Measurements from ENCODE around the gene TRAF4.

The TRAF4 gene

DNA sequence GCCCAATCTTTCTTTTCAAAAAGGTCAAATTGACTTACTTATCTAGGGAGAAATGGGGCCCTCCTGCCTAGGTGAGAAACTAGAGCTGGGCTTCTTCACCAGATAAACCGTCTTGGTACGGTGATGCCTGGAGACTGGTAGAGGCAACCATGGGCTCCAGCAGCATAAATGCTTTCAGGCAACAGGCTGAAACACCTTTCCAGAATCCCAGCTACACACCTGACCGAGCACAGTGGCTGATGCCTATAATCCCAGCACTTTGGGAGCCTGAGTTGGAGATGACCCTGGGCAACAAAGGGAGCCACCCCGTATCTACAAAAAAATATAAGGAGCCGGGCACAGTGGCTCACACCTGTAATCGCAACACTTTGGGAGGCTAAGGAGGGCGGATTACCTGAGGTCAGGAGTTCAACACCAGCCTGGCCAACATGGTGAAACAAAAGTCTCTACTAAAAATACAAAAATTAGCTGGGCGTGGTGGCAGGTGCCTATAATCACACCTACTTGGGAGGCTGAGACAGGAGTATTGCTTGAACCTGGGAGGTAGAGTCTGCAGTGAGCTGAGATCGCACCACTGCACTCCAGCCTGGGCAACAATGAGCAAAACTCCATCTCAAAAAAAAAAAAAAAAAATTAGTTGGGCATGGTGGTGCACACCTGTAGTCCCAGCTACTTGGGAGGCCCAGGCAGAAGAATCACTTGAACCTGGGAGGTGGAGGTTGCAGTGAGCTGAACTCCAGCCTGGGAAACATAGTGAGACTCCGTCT, 8.0 kb downstream of the TRAF4 start:
- Histone ChIP-seq H3K4me3 (replicated peaks; ENCODE audit: low read depth, low read length) (no peak overlapping the region), H3K36me3 (ENCODE audit: control insufficient read depth, insufficient read depth, low read length) (peaks cover 33% of the 10 kb centered on the region), H3K27me3 (replicated peaks; ENCODE audit: control insufficient read depth, insufficient read depth, low read length) (no peaks in the 10 kb centered on the region)
- TF ChIP-seq, protein P1, sequence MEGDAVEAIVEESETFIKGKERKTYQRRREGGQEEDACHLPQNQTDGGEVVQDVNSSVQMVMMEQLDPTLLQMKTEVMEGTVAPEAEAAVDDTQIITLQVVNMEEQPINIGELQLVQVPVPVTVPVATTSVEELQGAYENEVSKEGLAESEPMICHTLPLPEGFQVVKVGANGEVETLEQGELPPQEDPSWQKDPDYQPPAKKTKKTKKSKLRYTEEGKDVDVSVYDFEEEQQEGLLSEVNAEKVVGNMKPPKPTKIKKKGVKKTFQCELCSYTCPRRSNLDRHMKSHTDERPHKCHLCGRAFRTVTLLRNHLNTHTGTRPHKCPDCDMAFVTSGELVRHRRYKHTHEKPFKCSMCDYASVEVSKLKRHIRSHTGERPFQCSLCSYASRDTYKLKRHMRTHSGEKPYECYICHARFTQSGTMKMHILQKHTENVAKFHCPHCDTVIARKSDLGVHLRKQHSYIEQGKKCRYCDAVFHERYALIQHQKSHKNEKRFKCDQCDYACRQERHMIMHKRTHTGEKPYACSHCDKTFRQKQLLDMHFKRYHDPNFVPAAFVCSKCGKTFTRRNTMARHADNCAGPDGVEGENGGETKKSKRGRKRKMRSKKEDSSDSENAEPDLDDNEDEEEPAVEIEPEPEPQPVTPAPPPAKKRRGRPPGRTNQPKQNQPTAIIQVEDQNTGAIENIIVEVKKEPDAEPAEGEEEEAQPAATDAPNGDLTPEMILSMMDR (IDR thresholded peaks at IDR 0.05; ENCODE audit: insufficient read depth, low read length, poor library complexity, severe bottlenecking), result no peak
- no peak for DNase-seq (ENCODE audit: extremely low read depth, insufficient read length)

DNA sequence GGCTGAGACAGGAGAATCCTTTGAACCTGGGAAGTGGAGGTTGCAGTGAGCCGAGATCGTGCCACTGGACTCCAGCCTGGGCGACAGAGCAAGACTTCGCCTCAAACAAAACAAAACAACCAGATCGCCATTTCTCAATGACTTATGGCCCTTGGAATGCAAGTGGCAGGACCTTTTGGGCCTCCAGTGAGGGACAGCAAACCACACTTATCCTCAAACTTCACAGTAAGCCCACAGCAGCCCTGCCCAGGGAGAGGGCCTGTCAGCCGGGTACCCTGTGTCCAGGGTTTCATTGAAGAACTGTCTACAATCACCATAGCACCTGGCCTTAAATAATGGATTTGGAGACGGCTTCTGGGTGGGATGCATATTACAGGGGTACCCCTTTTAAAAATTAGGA, 11.7 kb downstream of the TRAF4 start:
- peaks cover 20% of the 10 kb centered on the region for H3K36me3 ChIP-seq (ENCODE audit: control insufficient read depth, insufficient read depth, low read length)
- no peaks in the 10 kb centered on the region for H3K27me3 ChIP-seq (replicated peaks; ENCODE audit: control insufficient read depth, insufficient read depth, low read length)
- TF ChIP-seq, protein P1 (IDR thresholded peaks at IDR 0.05; ENCODE audit: insufficient read depth, low read length, poor library complexity, severe bottlenecking), result no peak
- H3K4me3 ChIP-seq (replicated peaks; ENCODE audit: low read depth, low read length), result no peak overlapping the region
- no peak for DNase-seq (ENCODE audit: extremely low read depth, insufficient read length)

DNA sequence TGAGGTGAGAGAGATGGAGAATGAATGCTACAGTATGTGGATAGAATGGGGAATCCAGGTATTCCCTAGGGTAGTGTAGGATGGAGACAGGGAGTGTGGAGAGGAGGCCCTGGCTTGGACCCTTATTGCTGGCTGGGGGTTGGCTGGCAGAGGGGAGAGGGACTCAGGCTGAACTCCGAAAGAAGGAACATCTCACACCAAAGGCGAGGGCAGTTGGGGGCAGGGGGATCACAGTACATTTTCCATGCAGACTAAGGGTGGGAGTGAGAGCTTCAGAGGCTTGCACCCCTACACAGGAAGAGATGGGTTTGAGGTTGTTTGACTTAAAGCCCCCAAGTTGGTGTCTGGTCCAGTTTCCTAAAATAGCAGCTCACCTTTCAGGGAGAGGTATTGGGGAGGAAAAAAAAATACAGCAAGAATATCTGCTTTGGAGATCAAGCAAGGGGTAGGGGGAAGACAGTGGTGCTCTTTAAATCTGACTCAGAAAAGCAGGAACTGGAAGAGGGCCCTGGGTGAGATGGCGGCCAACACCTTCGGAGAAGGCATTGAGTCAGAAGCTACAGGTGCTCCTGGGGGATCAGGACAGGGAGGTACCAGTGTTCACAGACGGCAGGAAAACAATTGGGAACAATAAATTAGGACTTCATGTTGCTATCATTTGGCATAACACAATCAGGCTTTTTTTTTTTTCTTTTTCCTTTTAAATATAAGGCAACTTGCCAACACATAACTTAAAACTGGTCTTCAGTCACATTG, 12.4 kb downstream of the TRAF4 start:
- Histone ChIP-seq H3K4me3 (replicated peaks; ENCODE audit: low read depth, low read length) (no peak overlapping the region), H3K36me3 (ENCODE audit: control insufficient read depth, insufficient read depth, low read length) (peaks cover 17% of the 10 kb centered on the region), H3K27me3 (replicated peaks; ENCODE audit: control insufficient read depth, insufficient read depth, low read length) (no peaks in the 10 kb centered on the region)
- TF ChIP-seq, protein P1 (IDR thresholded peaks at IDR 0.05; ENCODE audit: insufficient read depth, low read length, poor library complexity, severe bottlenecking), result no peak
- DNase-seq (ENCODE audit: extremely low read depth, insufficient read length), result no peak

DNA sequence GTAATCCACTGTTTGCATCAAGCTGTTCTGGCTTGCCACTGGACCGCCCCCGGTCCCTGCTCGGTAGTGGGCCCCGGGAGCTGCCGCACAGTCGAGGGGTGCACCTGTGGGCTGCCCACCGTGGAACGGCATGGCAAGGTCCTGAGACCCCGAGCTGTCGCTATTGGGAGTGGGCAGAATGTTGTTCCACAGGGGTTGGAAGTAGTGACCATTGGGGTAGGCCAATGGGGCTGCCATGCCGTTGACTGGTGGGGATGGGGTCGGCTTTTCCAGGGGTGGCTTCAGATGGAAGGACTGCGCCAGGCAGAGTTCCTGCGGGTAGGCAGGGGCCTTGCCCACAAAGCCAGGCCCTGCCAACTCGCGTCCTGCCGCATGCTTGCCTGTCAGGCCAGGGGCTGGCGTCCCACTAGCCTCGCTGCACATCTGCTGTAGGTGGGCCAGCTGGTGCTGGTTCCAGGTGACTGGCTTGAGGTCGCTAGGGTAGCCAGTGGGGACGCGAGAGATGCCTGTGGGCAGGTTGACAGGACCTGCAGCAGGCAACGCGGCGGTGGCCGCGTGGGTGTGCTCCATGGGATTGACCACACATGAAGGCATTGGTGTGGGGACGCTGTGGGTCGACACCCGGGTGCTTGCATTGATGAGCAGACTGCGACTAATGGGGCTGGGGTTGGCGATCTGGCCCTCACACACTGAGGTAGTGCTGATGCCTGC, 14.8 kb downstream of the TRAF4 start:
- TF ChIP-seq, protein P1 (IDR thresholded peaks at IDR 0.05; ENCODE audit: insufficient read depth, low read length, poor library complexity, severe bottlenecking), result no peak

DNA sequence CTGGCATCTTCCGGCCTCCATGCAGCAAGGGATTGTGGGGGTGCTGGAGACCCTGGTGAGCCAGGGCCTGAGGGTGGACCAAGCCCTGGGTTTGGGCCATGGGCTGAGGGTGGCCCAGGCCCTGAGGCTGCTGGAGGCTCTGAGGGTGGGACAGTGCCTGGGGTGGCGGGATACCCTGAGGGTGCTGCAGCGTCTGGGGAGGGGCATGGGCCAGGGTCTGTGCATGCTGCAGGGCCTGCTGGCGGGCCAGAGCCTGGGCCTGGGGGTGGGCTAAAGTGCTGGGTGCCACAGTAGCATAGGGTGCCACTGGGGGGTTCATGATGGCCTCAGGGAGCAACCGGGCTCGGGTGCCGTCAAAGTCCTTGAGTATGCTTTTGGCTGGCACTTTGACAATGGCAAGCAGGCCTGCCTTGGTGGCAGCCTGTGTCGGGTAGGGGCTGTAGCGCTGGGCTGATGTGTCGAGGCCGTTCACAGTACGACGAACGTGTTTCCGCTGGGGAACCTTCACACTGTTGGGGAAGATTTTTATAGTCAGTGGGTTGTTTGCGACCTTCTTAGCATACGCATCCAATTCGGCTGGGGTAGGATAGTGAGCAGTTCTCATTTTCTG, 15.6 kb downstream of the TRAF4 start:
- Histone ChIP-seq H3K4me3 (replicated peaks; ENCODE audit: low read depth, low read length) (no peak overlapping the region), H3K27me3 (replicated peaks; ENCODE audit: control insufficient read depth, insufficient read depth, low read length) (no peaks in the 10 kb centered on the region), H3K36me3 (ENCODE audit: control insufficient read depth, insufficient read depth, low read length) (peaks cover 17% of the 10 kb centered on the region)
- TF ChIP-seq, protein P1 (IDR thresholded peaks at IDR 0.05; ENCODE audit: insufficient read depth, low read length, poor library complexity, severe bottlenecking), result no peak
- DNase-seq (ENCODE audit: extremely low read depth, insufficient read length), result no peak

More for the DNA sequence above, 14.8 kb downstream of the TRAF4 start:
- no peak for DNase-seq (ENCODE audit: extremely low read depth, insufficient read length)
- H3K4me3 ChIP-seq (replicated peaks; ENCODE audit: low read depth, low read length), result no peak overlapping the region
- H3K36me3 ChIP-seq (ENCODE audit: control insufficient read depth, insufficient read depth, low read length), result peaks cover 17% of the 10 kb centered on the region
- no peaks in the 10 kb centered on the region for H3K27me3 ChIP-seq (replicated peaks; ENCODE audit: control insufficient read depth, insufficient read depth, low read length)

Measured in GM06990 (cell line).